ENCODE data around the gene PTPRG.

Gene PTPRG

DNA sequence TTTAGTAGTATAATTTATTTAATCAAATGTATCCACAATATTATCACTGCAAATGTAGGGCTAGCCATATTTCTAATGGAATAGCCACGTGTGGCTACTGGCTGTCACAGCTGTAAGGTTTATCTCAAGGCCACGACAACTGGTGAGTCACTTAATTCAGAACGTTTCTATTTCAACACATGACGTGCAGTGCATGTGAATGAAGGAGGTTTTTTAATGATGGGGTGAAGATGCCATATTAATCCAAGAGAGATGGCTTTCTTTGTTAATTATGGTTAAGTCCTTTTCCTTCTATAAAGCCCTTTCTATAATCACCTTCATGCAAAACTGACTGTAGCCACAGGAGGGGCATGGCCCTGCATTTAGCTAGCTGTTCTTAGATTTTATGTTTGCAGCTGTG is 600.0 kb downstream of the PTPRG start:
- no peak for DNase-seq (ENCODE audit: low read depth)
- no peak overlapping the region for H3K4me3 ChIP-seq (ENCODE audit: low read length)
- no peak for TF ChIP-seq CTCF (conservative IDR thresholded peaks at IDR 0.05; ENCODE audit: low read depth, low read length)

- no peak for DNase-seq (ENCODE audit: low read depth)
- H3K4me3 ChIP-seq (ENCODE audit: low read length): no peak overlapping the region
- TF ChIP-seq CTCF (conservative IDR thresholded peaks at IDR 0.05; ENCODE audit: low read depth, low read length): no peak
Measured at GRCh38 chr3:62164196-62164595, 602.8 kb downstream of the PTPRG start.

- H3K4me3 ChIP-seq (ENCODE audit: low read length): no peak overlapping the region
- DNase-seq (ENCODE audit: low read depth): no peak
- no peak for TF ChIP-seq CTCF (conservative IDR thresholded peaks at IDR 0.05; ENCODE audit: low read depth, low read length)
Measured at GRCh38 chr3:62164746-62165145, 603.4 kb downstream of the PTPRG start.

GRCh38 chr3:62167566-62168262 is 606.3 kb downstream of the PTPRG start:
- TF ChIP-seq CTCF (conservative IDR thresholded peaks at IDR 0.05; ENCODE audit: low read depth, low read length): no peak
- no peak for DNase-seq (ENCODE audit: low read depth)
- H3K4me3 ChIP-seq (ENCODE audit: low read length): no peak overlapping the region

DNA sequence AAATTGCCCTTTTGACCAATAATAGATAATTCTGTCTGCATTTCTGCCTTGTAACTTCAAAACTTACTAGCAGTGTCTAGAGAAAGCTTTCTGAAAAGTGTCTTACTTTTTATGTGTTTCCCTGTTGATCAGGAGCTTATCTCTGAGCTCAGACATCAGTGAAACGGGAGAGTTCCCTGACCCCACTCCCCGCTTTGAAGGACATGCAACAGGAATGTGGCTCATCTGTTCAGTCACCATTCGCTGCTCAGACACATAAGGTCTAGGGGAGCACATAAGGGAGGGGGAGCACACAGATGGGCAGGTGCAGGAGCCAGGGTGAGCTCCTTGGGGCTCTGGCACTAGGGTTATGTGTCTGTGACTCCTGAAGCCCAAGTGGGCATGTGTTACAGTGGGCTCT is 607.0 kb downstream of the PTPRG start:
- no peak overlapping the region for H3K4me3 ChIP-seq (ENCODE audit: low read length)
- no peak for DNase-seq (ENCODE audit: low read depth)
- TF ChIP-seq CTCF (conservative IDR thresholded peaks at IDR 0.05; ENCODE audit: low read depth, low read length): no peak

DNA sequence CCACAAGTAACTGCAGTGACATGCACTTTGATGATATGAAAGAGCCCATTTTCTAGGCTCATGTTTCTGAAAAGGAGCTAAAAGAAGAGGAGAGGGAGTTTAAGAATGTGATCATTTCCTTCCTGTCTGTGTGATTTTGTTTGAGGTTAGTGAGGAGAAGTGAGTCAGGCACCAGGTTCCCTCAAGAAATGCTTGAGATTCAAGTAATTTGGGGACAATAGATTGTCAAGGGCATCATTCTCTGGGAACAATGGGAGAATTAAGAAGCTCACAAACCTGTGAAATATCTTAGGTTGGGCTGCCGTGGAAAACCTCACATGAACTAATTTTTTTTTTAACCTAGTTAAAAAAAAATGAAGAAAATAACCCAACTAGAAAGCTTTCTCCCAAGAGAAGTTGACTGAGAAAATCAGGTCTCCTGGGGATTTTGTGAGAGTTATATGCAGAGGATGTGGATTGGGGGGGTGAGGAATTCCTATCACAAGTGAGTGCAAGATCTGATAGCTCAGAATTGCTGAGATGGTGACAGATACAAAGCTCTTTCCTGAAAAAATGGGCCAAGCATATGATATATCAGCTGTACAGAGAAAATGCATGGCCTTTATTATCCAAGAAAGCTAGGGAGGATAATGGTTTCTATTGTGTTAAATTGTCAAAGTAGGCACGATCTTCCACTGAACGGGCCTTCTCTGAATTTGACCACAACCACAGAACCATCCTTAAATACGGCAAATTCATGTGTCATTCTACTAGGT is 608.7 kb downstream of the PTPRG start:
- no peak for DNase-seq (ENCODE audit: low read depth)
- no peak for TF ChIP-seq CTCF (conservative IDR thresholded peaks at IDR 0.05; ENCODE audit: low read depth, low read length)
- no peak overlapping the region for H3K4me3 ChIP-seq (ENCODE audit: low read length)

DNA sequence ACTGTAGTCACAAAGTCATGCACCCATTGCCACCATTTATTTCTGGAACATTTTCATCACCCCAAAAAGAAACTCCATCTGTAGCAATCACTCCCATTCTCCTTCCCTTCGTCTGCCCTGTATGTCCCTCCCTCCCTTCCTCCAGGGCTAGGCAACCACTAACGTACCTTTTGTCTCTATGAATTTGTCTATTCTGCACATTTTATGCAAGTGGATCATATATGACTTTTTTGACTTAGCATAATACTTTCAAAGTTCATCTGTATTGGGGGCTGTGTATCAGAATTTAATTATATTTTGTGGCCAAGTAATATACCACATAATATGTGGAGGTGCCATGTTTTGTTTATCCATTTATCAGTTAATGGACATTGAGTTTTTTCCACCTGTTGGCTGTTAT is 610.4 kb downstream of the PTPRG start:
- no peak for TF ChIP-seq CTCF (conservative IDR thresholded peaks at IDR 0.05; ENCODE audit: low read depth, low read length)
- DNase-seq (ENCODE audit: low read depth): no peak
- no peak overlapping the region for H3K4me3 ChIP-seq (ENCODE audit: low read length)
